PC-9 (cell line): ENCODE measurements around the gene FANCM.

Source experiments
- EZH2 ChIP-seq: fragments of 200-600 bp; sonication (generic); IDR thresholded peaks from 2 replicates; pipeline ENCODE4 v1.8.0; 2017; ENCODE audit warnings: antibody characterized with exemption, low read depth
- TF ChIP-seq, protein P1 (sequence below): fragments of 200-600 bp; sonication (generic); conservative IDR thresholded peaks from 2 replicates; pipeline ENCODE4 v1.6.1; 2017; ENCODE audit warnings: mixed run types, antibody characterized with exemption, mild to moderate bottlenecking, moderate library complexity

DNA sequence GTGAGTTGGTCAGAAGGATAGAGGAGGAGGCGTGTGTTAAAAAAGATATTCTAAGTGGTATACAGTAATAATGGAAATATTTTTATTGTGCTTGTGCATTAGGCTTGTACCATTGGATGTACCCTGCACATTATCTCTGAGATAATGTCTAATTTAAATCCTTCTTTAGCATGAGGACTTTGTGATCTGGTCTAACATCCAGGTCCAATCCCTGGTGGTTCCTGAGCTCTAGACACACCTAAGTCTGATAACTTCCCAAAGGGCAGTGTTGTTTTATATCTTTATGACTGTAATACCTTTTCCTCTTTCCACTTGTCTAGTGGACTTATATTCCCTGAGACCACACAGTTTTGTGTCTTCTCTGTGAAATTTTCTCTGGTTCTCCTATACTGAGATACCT lies 31.2 kb upstream of the FANCM start:
- TF ChIP-seq, protein P1, sequence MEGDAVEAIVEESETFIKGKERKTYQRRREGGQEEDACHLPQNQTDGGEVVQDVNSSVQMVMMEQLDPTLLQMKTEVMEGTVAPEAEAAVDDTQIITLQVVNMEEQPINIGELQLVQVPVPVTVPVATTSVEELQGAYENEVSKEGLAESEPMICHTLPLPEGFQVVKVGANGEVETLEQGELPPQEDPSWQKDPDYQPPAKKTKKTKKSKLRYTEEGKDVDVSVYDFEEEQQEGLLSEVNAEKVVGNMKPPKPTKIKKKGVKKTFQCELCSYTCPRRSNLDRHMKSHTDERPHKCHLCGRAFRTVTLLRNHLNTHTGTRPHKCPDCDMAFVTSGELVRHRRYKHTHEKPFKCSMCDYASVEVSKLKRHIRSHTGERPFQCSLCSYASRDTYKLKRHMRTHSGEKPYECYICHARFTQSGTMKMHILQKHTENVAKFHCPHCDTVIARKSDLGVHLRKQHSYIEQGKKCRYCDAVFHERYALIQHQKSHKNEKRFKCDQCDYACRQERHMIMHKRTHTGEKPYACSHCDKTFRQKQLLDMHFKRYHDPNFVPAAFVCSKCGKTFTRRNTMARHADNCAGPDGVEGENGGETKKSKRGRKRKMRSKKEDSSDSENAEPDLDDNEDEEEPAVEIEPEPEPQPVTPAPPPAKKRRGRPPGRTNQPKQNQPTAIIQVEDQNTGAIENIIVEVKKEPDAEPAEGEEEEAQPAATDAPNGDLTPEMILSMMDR = no peak
- TF ChIP-seq EZH2 = no peak
